Measurements from ENCODE around the gene SCFD2.
"Not testable (repeated sequence)": the region's sequence is repeated elsewhere in the genome, so short reads cannot be mapped to it uniquely, and the experiment has no call there.

SCFD2 gene

DNA sequence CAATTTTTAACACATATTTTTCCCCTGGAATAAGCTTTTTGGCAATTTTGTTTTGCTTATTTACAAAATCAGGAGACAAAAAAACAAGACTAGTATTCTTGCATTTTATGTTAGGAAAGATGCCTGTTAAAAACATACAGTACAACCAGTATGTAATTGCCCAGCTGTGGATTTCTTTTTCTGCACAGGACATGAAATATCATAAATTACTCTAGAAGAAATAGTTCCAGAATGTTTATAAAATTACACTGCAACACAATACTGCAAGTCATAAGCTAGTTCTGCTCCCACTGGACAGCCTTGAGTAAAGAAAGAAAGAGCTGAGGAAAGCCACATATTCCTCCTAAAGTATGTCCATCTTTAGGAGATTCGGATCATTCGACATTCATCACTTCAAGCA is 133.5 kb downstream of the SCFD2 start:
- H4K20me1 ChIP-seq (ENCODE audit: insufficient read depth, low read length) = no peaks in the 10 kb centered on the region
- H3K27me3 ChIP-seq (ENCODE audit: low read depth, low read length) = no peaks in the 10 kb centered on the region
- no peak for TF ChIP-seq EZH2phosphoT487 (IDR thresholded peaks at IDR 0.05; ENCODE audit: low read depth)
- TF ChIP-seq, protein P1, sequence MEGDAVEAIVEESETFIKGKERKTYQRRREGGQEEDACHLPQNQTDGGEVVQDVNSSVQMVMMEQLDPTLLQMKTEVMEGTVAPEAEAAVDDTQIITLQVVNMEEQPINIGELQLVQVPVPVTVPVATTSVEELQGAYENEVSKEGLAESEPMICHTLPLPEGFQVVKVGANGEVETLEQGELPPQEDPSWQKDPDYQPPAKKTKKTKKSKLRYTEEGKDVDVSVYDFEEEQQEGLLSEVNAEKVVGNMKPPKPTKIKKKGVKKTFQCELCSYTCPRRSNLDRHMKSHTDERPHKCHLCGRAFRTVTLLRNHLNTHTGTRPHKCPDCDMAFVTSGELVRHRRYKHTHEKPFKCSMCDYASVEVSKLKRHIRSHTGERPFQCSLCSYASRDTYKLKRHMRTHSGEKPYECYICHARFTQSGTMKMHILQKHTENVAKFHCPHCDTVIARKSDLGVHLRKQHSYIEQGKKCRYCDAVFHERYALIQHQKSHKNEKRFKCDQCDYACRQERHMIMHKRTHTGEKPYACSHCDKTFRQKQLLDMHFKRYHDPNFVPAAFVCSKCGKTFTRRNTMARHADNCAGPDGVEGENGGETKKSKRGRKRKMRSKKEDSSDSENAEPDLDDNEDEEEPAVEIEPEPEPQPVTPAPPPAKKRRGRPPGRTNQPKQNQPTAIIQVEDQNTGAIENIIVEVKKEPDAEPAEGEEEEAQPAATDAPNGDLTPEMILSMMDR (IDR thresholded peaks at IDR 0.05; ENCODE audit: low read depth, low read length) = no peak
- H3K4me2 ChIP-seq (ENCODE audit: low read length) = no peak overlapping the region
- H3K79me2 ChIP-seq (ENCODE audit: low read length) = no peaks in the 10 kb centered on the region
- no peak overlapping the region for H3K4me3 ChIP-seq (ENCODE audit: low read length)
- no peaks in the 10 kb centered on the region for H3K36me3 ChIP-seq (replicated peaks; ENCODE audit: low read depth, low read length)
- H3K9me3 ChIP-seq (ENCODE audit: insufficient read depth, low read length) = no peaks in the 10 kb centered on the region
- H2AFZ ChIP-seq (ENCODE audit: low read depth, low read length) = no peak overlapping the region
- no peak overlapping the region for H3K9ac ChIP-seq (ENCODE audit: low read length)
- no peak overlapping the region for H3K27ac ChIP-seq (ENCODE audit: low read length)
- H3K4me1 ChIP-seq (ENCODE audit: low read length) = peaks cover 8% of the 10 kb centered on the region; the same call in 1 of the 2 replicates

DNA sequence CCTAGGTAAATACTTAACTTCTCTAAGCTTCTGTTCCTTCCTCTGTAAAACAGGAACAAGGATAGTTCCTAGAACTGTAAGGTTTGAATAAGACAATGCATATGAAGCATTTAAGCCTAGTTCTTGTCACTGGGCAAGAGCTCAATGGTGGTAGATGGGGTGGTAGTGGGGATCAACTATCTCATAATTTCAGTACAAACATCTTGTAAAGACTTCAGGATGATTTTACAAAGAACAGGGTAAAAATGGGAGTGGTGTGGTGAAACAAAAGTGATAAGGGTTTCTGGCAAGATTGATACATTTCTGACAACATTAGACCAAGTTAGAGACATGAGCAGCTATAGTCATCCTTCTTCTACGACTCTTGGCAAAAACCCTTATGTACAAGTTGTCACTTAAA is 137.8 kb downstream of the SCFD2 start:
- Histone ChIP-seq H3K27ac (ENCODE audit: low read length) (no peak overlapping the region), H3K4me3 (ENCODE audit: low read length) (no peak overlapping the region), H3K79me2 (ENCODE audit: low read length) (no peaks in the 10 kb centered on the region), H3K27me3 (ENCODE audit: low read depth, low read length) (no peaks in the 10 kb centered on the region), H3K4me1 (ENCODE audit: low read length) (no peaks in the 10 kb centered on the region), H3K4me2 (ENCODE audit: low read length) (no peak overlapping the region), H3K9ac (ENCODE audit: low read length) (no peak overlapping the region), H3K36me3 (replicated peaks; ENCODE audit: low read depth, low read length) (no peaks in the 10 kb centered on the region), H2AFZ (ENCODE audit: low read depth, low read length) (no peak overlapping the region), H4K20me1 (ENCODE audit: insufficient read depth, low read length) (no peaks in the 10 kb centered on the region), H3K9me3 (ENCODE audit: insufficient read depth, low read length) (no peaks in the 10 kb centered on the region)
- TF ChIP-seq EZH2phosphoT487 (IDR thresholded peaks at IDR 0.05; ENCODE audit: low read depth) = no peak
- TF ChIP-seq, protein P1 (IDR thresholded peaks at IDR 0.05; ENCODE audit: low read depth, low read length) = no peak

GRCh38 chr4:53227451-53227850 is 138.4 kb downstream of the SCFD2 start:
- Histone ChIP-seq H3K9me3 (ENCODE audit: insufficient read depth, low read length) (no peaks in the 10 kb centered on the region), H3K27ac (ENCODE audit: low read length) (no peak overlapping the region), H2AFZ (ENCODE audit: low read depth, low read length) (no peak overlapping the region), H3K9ac (ENCODE audit: low read length) (no peak overlapping the region), H3K4me1 (ENCODE audit: low read length) (no peaks in the 10 kb centered on the region), H3K4me2 (ENCODE audit: low read length) (no peak overlapping the region), H3K79me2 (ENCODE audit: low read length) (no peaks in the 10 kb centered on the region), H3K27me3 (ENCODE audit: low read depth, low read length) (no peaks in the 10 kb centered on the region), H3K4me3 (ENCODE audit: low read length) (no peak overlapping the region), H3K36me3 (replicated peaks; ENCODE audit: low read depth, low read length) (no peaks in the 10 kb centered on the region), H4K20me1 (ENCODE audit: insufficient read depth, low read length) (no peaks in the 10 kb centered on the region)
- TF ChIP-seq EZH2phosphoT487 (IDR thresholded peaks at IDR 0.05; ENCODE audit: low read depth) = no peak
- TF ChIP-seq, protein P1 (IDR thresholded peaks at IDR 0.05; ENCODE audit: low read depth, low read length) = no peak

- Histone ChIP-seq H3K4me1 (ENCODE audit: low read length) (no peaks in the 10 kb centered on the region), H4K20me1 (ENCODE audit: insufficient read depth, low read length) (no peaks in the 10 kb centered on the region), H3K4me3 (ENCODE audit: low read length) (no peak overlapping the region), H3K9ac (ENCODE audit: low read length) (no peak overlapping the region), H3K36me3 (replicated peaks; ENCODE audit: low read depth, low read length) (no peaks in the 10 kb centered on the region), H2AFZ (ENCODE audit: low read depth, low read length) (no peak overlapping the region), H3K79me2 (ENCODE audit: low read length) (no peaks in the 10 kb centered on the region), H3K27ac (ENCODE audit: low read length) (no peak overlapping the region), H3K27me3 (ENCODE audit: low read depth, low read length) (no peaks in the 10 kb centered on the region), H3K4me2 (ENCODE audit: low read length) (no peak overlapping the region), H3K9me3 (ENCODE audit: insufficient read depth, low read length) (no peaks in the 10 kb centered on the region)
- TF ChIP-seq EZH2phosphoT487 (IDR thresholded peaks at IDR 0.05; ENCODE audit: low read depth) = no peak
- TF ChIP-seq, protein P1 (IDR thresholded peaks at IDR 0.05; ENCODE audit: low read depth, low read length) = no peak
Measured at GRCh38 chr4:53221832-53222480, 143.9 kb downstream of the SCFD2 start.

GRCh38 chr4:53219148-53219547 is 146.7 kb downstream of the SCFD2 start:
- H4K20me1 ChIP-seq (ENCODE audit: insufficient read depth, low read length); H3K79me2 ChIP-seq (ENCODE audit: low read length); H3K27me3 ChIP-seq (ENCODE audit: low read depth, low read length); H3K27ac ChIP-seq (ENCODE audit: low read length); H3K4me2 ChIP-seq (ENCODE audit: low read length); H3K9me3 ChIP-seq (ENCODE audit: insufficient read depth, low read length); H3K9ac ChIP-seq (ENCODE audit: low read length); H2AFZ ChIP-seq (ENCODE audit: low read depth, low read length); H3K4me1 ChIP-seq (ENCODE audit: low read length); H3K4me3 ChIP-seq (ENCODE audit: low read length); H3K36me3 ChIP-seq (replicated peaks; ENCODE audit: low read depth, low read length): not testable (repeated sequence)
